ENCODE data around the gene FAHD2A.
A peak's percentile ranks its signal among the peaks of the same experiment; 100 is the strongest.

GRCh38 chr2:95379371-95379831 is 23.1 kb upstream of the FAHD2A start:
- TF ChIP-seq CTCF (IDR thresholded peaks at IDR 0.05; ENCODE audit: low read depth, low read length, poor library complexity, severe bottlenecking) (peak; percentile 47), EZH2phosphoT487 (IDR thresholded peaks at IDR 0.05; ENCODE audit: borderline replicate concordance, low read length) (no peak)
